Cerebellar nuclear complex (tissue), 1 donor: ENCODE data around the gene CRY2.

Source experiments
- DNase-seq, 2 experiments: peaks; one replicate each; lab custom pipeline; 2025; lab: John Stamatoyannopoulos, UW

Gene CRY2

DNA sequence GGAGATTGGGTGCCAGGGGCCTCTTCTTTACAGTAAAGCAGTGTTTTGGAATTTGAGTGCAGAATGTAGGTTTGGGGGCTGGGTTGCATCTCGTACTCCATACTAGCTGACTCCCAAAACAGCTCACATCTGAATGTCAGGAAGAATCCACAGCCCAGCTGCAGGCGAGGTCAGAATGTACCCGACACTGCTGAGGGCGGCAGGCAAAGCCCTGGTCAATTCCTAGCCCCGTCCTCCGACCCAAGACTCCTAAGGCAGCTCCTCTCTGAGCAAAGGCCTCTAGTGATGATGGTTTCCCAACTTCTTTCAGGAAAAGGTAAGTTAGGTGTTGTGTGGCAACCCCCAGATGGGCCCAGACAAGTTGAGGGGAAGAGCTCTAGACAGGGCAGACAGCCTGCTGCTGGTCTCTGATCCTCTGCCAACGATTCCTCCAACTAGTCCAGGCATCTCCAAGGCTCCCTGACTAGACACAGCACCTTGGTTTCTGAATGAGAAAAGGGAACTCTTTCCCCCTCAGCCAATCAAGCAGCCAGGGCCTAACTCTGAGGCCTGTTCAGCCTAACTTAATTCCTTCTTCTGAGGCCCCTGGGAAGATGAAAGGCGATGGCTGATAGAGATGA, 83.8 kb downstream of the CRY2 start:
- no peak for DNase-seq

DNA sequence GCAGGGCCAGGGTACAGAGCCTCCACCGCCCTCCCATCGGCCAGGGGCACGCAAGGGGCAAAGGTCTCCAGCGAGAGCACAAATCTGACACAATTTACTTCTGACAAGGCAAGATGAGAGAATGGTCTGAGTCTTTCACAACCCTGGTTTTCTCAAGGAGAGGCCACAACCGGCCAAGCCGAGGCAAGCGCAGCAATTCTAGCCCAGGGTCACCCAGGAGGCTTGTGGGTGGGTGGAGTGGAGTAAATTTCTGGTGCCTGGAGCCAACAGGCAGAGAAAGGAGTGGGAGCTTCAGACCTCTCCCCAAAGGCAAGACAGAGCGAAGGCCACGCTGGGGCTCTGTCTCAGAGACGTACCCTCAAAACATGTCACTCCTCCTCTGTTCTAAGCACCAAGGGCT, 84.5 kb downstream of the CRY2 start:
- DNase-seq: no peak

DNA sequence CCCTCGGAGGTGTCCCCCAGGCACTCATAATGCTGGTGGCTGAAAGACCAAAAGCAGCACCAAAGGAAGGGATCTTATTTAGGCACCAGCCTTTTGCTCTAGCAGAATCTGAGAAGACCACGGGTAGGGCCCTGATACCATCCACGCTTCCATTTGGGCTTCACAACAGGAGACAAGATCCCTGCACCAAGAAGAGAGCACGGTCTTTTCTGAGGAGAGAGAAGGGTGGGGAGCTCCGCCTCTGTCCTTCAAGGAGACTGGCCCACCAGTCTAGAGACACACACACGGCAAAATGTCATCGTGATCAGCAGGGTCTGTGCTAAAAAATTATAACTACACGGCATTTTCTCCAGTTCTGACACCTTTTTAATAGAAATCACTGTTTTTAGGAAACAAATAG, 84.9 kb downstream of the CRY2 start:
- no peak for DNase-seq
